GM19351 (cell line): ENCODE data around the gene CCDC63.

ENCODE experiments used
- ATAC-seq: cut with Tn5 transposase; IDR thresholded peaks from one replicate; pipeline ENCODE4 v1.9.1; 2021; ENCODE audit warnings: mild to moderate bottlenecking, moderate library complexity; ENCODE audit not compliant: unreplicated experiment

The CCDC63 gene

DNA sequence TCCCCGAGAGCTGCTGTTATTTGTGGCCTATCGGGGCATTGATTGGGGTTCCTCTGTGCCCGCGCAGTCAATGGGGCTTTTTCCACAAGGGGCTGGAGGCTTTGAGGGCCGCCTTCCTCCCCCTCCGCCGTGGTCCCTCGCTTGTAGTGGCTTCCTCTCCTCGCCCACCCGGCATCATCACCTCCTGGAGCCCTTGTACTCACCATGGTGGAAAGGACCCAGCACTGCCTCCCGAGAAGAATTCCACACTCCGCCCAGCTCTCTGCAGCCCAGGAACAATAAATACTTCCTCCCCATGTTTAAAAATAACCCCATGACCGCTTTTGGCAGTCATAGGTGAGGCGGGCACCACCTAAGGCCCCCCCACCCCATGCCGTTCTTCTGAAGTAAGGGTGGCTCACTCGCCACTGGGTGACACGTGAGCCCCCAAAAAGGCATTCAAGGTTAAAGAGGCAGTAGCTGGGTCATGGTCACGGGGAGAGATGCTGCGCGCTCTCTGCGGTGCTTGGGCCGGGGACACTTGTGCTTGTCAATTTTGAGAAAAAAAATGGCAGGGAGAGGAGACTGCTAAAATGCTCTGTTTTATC is 73.6 kb downstream of the CCDC63 start, which contains the start of gene MYL2:
MYL2 (minus strand) TSS at position 256 of the 587 bp plus-strand sequence; CDS start at position 206, 50 bp downstream.
- ATAC-seq: no peak

DNA sequence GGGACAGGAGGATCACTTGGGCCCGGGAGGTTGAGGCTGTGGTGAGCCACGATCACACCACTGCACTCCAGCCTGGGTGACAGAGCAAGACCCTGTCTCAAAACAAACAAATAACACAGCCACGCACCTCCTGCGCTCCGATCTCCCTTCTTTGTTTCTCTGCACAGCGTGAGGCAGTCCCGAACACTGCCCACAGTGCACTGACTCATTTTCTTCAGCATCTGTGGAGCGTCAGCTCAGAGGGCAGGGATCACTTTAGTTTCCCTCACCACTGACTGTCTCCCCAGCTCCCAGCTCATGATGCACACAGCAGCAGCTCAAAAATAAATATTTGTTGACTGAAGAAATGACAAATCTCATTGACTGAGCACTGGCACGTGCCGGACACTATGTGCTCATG is 74.5 kb downstream of the CCDC63 start:
- no peak for ATAC-seq

DNA sequence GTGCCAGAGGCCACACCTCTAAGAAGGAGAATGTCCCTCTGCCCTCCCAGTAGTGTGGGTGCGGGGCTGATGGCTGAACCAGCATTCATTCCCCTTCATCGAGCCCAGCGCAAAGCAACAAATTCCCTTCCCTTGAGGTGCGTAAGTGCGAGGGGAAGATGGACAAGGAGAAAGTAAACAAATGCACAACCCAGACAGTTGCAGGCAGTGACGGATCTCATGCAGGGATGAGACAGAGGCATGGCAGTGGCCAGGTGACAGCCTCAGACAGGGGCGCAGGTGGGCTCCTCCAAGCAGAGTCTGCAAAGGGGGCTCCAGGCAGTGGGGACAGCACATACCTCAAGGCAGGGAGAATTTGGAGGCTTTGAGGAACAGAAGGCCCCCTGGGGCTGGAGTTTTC is 75.9 kb downstream of the CCDC63 start:
- ATAC-seq: no peak

DNA sequence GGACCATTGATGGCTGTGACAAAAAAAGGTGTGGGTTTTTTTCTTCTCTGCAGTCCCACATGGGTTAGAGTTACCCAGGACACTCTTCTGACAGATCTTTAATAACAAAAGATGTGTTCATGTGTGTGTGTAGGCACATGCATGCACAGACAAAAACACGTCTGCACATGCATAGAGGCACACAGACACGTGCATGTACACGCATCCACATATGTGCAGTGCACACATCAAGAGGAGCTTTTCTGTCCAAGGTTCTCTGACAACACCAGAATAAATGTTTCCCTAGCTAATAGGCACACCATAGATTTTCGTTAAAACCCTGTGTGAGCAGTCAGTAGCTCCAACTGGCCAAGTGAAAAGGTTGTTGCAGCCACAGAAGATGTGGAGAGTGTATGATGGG is 76.4 kb downstream of the CCDC63 start:
- no peak for ATAC-seq

DNA sequence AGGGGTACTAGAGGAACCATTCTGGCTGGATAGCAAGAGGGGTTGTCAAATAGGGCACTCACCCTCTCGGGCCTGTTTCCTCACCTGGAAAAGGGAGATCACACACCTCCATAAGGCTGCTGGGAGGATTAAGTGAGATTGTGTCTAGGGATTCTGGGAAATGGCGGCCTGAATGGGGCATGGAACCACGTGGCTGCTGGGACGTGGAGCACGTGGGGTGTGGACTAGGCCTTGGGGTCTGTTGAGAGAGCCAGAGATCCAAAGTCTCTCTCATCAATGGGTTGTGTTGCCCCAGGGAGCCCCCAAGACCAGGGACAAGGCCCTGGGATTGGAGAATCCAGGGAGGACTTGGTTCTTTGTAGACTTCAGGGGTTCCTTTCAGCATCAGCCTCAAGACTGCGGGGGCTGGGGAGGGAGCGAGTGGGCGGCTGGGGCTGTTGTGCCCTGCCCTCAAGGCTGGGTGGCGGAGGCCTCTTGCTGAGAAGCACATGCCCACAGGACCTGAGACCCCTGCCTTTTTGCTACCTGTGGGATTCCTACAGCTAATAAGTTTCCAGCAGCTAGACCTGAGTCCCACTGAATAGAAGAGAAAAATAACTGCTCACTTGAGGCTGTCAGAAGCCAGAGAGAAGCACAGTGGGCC is 77.0 kb downstream of the CCDC63 start:
- no peak for ATAC-seq

DNA sequence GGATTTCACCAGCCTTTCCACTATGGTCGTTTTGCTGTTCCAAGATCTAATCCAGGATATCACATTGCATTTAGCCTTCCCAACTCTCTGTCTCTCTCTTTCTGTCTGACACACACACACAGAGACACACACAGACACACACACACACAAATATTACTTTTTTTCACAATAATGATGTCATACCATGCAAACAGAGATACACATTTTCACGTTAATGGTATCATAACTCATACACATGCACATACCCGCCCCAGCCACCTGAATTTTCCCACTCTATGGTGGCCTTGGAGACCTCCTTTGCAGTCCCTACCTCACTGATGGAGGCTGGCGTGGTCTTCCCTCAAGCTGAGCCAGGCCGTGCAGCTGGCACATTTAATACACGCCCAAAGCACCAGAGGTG is 80.8 kb downstream of the CCDC63 start:
- no peak for ATAC-seq

DNA sequence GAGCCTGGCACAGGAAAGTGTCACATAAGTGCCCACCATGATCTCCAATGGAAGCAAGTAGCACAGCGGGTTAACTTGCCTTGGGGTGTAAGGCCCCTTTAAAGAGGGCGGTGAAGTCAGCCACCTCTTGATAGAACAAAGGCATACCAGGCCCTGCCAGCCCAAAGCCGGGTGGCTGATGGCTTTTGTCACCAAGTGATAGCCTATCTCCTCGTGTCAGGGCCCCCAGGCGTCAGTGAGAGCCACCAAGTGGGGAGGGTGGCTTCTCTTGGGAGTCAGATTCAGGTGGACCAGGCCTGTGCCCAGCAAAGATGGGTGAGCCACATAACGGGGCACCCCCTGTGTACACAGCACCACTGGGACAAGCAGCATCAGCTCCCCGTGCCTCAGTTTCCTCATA is 81.9 kb downstream of the CCDC63 start:
- no peak for ATAC-seq

DNA sequence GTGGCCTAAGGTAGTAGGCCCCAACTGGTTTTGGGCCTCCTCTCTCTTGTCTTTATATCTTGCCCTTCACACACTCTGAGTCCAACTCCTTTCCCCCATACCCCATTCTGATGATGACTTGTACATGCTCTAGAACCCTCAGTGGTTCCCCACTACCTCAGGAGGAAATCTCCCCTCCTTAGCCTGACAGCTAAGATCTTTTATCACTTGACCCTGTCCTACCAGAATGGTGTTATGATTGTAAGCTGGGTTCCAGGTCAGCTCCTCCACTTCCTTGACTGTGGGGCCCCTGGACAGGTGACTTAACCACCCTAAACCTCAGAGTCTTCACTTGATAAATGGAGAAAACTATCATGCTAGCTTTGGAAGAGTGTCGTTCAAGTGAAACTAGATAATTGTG is 83.0 kb downstream of the CCDC63 start:
- no peak for ATAC-seq

DNA sequence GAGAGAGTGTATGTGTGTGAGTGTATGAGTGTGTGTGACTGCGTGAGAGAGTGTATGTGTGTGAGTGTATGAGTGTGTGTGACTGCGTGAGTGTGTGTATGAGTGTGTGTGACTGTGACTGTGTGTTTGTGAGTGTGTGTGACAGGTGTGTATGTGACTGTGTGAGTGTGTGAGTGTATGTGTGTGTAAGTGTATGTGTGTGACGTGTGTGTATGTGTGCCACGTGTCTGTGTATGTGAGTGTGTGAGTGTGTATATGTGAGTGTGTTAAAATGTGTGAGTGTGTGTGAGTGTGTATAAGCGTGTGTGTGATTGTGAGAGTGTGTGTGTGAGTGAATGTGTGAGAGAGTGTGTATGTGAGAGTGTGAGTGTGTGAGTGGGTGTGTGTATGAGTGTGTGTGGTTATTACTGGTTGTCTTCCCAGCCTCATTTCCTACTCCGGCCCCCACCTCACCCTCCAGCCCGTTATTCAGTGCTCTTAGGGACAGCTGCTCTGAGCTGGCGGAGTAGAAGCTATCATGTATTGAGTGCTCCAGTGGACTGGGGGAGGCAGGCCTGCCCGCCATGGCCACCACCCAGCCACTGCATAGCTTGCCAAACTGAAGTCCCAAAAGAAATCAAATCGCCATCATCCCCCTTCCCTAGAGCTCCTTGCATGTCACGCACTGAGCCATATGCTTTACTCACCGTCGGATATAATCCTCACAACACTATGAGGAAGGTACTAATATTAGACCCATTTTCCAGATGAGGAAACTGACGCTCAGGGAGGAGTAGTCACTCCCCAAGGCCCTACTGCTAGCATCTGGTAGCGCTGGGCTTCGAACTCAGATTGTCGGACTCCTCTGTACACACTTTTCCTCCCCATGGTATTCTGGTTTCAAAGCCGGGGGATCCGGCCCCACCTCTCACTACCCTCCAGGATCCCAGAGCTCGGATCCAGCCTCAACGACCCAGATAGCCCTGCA is 83.8 kb downstream of the CCDC63 start:
- ATAC-seq: no peak

DNA sequence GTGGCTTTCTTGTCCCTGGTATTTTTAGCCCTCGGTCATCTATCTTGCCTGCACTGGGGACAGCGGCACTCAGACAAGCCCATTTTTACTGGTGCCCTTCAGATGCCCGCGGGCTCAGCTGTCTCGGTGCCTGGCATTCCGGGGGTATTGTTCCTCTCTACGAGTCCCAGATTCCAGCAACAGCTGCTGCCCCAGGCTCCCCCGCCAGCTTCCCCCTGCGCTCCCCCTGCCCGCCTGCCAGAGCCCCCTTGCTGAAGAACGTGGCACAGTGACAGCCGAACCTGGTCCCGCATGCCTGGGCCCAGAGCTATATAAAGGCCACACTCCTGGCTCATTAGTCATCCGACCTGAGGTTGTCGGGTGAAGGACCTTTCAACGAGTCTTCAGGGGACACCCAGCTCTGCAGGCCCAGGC is 84.5 kb downstream of the CCDC63 start:
- ATAC-seq: no peak

DNA sequence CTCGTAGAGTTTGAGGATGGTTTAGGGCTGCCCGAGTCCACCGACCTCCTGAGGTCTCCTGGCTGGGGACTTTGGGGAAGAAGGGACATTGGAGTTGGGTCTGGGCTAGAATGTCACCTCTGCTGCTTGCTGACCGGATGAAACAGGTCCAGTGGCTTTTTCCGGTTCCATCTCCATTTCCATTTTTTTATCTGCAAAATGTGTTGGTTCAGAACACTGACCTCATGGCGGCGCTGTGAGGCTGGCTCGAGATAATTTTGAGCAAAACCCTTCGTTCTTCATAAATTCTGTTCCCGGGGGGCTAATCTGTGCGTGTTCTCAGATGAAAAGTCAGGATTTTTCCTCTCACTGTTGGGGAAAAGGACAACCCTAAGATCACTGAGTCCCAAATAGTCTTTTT is 85.3 kb downstream of the CCDC63 start:
- ATAC-seq: no peak

DNA sequence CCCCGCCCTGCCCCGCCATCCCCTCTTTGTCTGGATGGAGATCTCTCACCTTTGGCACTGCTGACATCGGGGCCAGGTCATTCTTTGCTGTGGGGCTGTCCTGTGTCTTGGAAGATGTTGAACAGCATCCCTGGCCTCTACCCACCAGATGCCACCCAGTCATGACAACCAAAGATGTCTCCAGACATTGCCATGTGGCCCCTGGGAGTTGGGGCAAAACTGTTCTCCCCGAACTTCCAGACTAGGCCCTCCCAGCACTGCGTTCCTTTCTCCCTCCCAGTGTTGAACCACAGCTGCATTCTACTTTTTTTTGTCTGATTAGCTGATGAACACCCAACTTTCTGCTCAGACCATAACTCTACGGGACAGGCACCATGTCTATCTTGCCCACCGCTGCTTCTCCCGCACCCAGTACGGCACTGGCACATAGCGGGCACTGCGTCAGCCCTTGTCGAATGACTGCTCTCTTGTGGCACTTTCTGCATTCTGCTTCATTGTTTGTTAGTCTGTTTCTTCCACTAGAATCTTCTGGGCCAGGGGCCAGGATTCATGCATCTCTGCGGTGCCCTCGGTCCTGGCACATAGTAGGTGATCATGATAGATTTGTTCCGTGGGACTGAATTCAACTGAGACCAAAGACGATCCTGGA is 86.7 kb downstream of the CCDC63 start:
- ATAC-seq: no peak

DNA sequence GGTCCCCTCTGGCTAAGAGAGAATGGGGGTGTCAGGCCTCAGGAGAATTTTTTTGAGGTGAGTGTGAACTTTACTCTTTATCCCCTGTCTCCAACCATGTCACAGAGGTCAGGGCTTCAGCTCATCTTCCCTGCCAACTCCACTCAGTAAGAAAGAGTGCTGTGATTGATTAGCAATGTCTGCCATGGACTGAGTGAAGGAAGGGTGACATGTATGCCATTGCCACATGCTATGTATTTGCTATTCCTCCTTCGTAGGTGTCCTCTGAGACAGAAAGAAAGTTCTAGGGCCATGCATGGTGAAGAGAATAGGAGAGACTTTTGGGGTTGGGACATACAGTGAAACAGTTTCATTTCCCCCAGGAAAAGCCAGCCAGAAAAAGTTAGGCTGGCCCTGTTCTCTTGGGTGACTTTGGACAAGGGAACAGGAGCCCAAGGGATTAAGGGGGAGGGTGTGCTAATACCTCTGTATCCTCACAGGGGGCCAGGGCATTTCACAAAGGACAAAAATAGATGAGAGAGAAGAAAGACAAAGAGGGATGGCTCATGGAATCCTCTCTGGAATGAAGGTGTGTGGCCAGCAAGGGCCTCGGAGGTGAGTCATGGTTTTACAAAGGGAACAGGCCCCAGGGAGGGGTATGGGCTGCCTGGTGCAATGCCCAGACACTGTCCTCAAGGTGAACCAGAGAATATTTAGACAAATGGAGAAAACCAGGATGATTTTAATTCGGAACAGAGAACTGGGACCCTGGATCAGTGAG is 87.5 kb downstream of the CCDC63 start:
- ATAC-seq: no peak

DNA sequence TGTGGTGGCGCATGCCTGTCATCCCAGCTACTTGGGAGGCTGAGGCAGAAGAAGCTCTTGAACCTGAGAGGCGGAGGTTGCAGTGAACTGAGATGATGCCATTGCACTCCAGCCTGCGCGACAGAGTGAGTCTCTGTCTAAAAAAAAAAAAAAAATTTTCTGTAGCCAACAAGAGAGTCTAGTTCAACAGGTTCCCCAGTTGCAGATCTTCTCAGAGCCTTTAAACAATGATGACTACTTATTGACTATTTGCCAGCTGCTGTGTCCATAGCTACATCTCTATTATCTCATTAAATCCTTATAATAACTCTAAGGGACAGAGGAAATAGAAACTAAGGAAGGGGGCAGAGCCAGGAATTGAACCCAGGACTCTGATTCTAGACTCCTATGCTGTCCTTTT is 88.8 kb downstream of the CCDC63 start:
- no peak for ATAC-seq

DNA sequence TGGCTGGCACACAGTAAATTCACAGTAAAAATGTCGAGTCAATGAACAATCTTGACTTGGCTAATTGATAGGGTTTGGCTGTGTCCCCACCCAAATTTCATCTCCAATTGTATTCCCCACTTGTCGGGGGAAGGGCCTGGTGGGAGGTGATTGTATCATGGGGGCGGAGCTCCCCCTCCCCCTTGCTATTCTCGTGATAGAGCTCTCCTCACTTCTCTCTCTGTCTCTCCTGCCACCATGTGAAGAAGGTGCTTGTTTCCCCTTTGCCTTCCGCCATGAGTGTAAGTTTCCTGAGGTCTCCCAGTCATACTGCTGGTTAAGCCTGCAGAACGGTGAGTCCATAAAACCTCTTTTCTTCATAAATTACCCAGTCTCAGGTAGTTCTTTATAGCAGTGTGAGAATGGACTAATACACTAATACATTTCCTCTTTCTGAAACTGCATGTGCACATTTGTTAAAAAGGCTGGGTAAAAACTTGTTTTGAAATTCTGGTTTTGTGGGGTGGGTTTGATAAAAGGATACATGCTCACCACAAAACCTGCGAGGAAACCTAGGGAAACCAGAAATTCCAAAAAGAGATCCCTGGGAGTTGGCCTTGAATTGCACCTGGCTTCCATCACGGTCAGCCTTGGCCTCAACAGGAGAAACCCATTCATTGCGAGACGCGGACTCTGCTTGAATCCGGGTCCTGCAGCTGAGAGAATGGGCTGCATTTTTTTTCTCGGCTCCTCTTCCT is 89.7 kb downstream of the CCDC63 start:
- ATAC-seq: no peak

DNA sequence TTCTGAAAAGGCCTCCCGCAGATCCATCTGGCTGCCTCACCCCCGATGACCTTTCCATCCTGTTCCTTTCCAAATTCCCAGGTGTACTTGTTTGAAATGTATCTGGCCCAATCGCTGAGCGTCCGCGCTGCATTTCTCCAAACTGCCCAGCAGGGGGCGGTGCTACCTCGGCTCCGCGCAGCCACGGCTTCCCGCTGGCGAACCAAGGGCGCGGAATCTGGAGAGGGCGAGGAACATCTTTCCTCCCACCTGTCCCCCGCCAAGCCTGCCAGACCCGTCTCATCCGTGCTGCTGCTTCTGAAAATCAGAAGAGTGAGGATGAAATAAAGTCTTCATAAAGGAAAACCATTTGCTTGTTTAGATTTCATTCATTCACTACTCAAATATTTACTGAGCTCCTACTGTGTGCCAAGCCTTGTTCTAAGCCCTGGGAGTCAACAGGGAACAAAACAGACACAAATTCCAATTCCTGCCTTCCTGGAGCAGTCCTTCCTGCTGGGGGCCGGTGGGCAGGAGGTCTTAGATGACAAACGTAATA is 90.4 kb downstream of the CCDC63 start:
- ATAC-seq: no peak

DNA sequence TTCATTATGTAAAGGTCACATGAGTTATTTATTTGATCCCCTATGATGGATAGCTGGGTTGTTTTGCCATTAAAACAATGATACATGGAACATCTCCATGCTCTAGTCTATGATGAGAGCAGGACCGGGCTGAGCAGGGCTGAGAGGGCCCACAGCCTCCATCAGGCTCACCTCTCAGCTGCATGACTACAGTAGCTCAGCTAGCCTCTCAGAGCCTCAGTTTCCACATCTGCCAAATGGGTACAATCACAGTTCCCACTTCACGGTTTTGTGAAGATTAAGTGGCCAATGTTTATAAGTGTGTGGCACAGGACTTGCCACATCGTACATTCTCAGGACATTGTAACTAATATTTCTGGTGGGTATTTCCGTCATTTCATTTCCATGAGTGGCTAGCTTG is 93.5 kb downstream of the CCDC63 start:
- ATAC-seq: no peak

DNA sequence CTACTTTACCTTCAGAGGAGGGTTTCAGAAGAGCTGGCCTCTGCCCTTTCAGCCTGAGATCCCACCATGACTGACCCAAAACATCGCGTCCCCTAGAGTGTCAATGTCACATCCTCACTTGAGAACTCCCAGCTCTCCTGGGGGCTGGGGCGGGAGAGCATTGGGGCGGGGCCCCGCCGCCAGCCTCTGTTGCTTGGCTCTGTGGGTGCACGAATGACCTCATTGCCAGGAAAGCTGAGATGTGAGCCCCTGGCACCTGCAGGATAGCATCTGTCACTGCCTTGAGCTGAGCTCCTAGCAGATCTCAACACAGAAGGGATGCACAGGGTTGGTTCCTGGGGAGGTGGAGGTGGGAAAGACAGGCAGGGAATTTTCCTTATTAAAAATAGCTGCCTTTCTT is 94.1 kb downstream of the CCDC63 start:
- ATAC-seq: no peak

DNA sequence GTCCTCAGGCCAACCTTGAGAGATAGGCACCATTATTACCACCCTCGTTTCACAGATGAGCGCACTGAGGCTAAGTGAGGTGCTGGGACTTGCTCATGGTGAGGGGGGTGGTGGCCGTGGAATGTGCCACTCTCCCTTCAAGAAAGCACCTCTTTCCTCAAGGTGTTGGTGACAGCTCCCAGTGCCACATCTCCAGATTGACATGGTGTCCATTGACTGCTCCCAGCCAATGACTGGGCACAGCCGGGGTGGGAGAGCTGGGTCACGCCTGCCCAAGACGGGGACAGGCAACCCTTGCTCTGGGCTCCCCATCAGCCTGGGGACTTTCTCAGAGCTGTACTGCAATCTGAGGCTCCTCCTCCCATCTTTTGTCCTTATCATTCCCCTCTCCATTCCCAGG is 94.6 kb downstream of the CCDC63 start:
- ATAC-seq: no peak

DNA sequence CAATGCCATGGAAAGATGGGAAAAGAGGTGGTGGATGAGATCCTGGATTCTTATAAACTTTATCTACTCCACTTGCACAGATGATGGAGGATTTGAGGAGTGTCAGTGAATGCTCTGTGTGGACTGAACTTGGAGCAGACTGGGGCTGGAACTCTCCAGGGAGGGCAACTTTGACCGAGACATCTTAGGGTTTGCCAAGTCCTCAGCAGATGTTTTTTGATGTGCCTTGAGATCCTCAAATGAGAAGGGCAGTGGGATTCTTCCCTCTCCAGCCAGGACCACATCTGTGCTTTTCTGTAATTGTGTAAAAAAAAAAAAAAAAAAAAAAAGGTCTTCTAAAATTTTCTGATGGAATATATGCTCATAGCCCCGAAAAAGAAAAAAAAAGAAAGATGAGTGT is 96.6 kb downstream of the CCDC63 start:
- ATAC-seq: no peak
